Thyroid gland (tissue), 4 donors: ENCODE data around the gene HSBP1. TPM values are rescaled to one million over a fixed set of nuclear protein-coding genes. Genes with fewer than 3 reads are reported as not detected.

Source experiments
- DNase-seq, 2 donors: peaks; one replicate each; pipeline ENCODE4 v3.0.0-alpha.2; 2019
- H3K27ac ChIP-seq, 3 donors: fragments of 200-600 bp; sonication (generic); 1 replicate in 2 of 3; 2 replicates in 1 of 3; pipeline ENCODE4 v1.5.1; 2016 to 2019; ENCODE audit warnings: mild to moderate bottlenecking in 1 of 3, moderate library complexity in 1 of 3
- H3K27me3 ChIP-seq: fragments of 200-600 bp; sonication (generic); one replicate; pipeline ENCODE4 v1.5.1; 2019
- H3K36me3 ChIP-seq, 2 donors: fragments of 200-600 bp; sonication (generic); one replicate each; pipeline ENCODE4 v1.5.1; 2016 to 2019
- H3K4me1 ChIP-seq, 2 donors: fragments of 200-600 bp; sonication (generic); one replicate each; pipeline ENCODE4 v1.5.1; 2017 to 2019
- H3K4me3 ChIP-seq, 3 donors: fragments of 200-600 bp; sonication (generic); replicated peaks in 1 of 3; 1 replicate in 2 of 3; 2 replicates in 1 of 3; pipeline ENCODE4 v1.5.1; 2016; ENCODE audit warnings: mild to moderate bottlenecking in 1 of 3
- H3K9me3 ChIP-seq: fragments of 200-600 bp; sonication (generic); one replicate; pipeline ENCODE4 v1.5.1; 2017
- POLR2A ChIP-seq, 2 donors: fragments of 450-650 bp; IDR thresholded peaks; one replicate each; pipeline ENCODE4 v1.6.1; 2017; ENCODE audit warnings: antibody characterized with exemption in 2 of 2, mild to moderate bottlenecking in 2 of 2, moderate library complexity in 1 of 2
- WGBS, 2 donors: methylation state at CpG; one replicate each; pipeline ENCODE4 v1.1.5; 2017; 5-methylcytosine and 5-hydroxymethylcytosine counted together
- intact Hi-C: fragments of 100-400 bp; cut with DNase I; formaldehyde crosslinking; loops from one replicate; pipeline ENCODE4 v1.15.1; 2023
- total RNA-seq, 4 donors: library from RNA; depleted of rRNA; stranded (reverse); fragments of >200 nt; gene quantifications; one replicate each; pipeline ENCODE4 v1.2.3, GENCODE V29; 2016
- TF ChIP-seq, protein P1 (sequence below), 6 experiments: fragments of 200-600 bp in 3 of 6; fragments of 450-650 bp in 3 of 6; sonication (generic) in 3 of 6; IDR thresholded peaks; one replicate each; pipeline ENCODE4 v1.5.1; 2016 to 2019; ENCODE audit warnings: antibody characterized with exemption in 6 of 6, mild to moderate bottlenecking in 2 of 6, inconsistent platforms in 1 of 6, moderate library complexity in 1 of 6

HSBP1 gene
- total RNA-seq, 4 donors from 2014 or later: 17.7 to 50.7 (median 23.9) TPM

DNA sequence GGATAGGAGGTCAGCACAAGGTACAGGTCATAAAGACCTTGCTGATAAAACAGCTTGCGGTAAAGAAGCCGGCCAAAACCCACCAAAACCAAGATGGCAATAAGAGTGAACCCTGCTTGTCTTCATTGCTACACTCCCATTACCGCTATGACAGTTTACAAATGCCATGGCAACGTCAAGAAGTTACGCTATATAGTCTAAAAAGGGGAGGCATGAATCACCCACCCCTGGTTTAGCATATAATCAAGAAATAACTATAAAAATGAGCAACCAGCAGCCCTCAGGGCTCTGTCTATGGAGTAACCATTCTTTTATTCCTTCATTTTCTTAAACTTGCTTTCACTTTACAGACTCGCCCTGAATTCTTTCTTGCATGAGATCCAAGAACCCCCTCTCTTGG, 1.0 kb upstream of the HSBP1 start:
- H3K36me3 ChIP-seq: no peaks in the 10 kb centered on the region
- no peak overlapping the region for H3K4me3 ChIP-seq
- WGBS, 2 donors: 92 to 95% methylated on average over 6 of the region's 6 CpGs
- DNase-seq: no peak
- H3K27ac ChIP-seq: peak overlapping the region in 1 of 3 donors; percentile 92
- intact Hi-C loops: loop anchor here (10.0 kb wide), 1 partner anchor 92 kb away; no protein-coding TSS in a partner anchor
- peaks cover 20 to 28% of the 10 kb centered on the region in 2 donors for H3K4me1 ChIP-seq
- H3K27me3 ChIP-seq: no peaks in the 10 kb centered on the region
- H3K9me3 ChIP-seq: no peaks in the 10 kb centered on the region
- TF ChIP-seq POLR2A (IDR thresholded peaks at IDR 0.05): no peak
- TF ChIP-seq, protein P1, sequence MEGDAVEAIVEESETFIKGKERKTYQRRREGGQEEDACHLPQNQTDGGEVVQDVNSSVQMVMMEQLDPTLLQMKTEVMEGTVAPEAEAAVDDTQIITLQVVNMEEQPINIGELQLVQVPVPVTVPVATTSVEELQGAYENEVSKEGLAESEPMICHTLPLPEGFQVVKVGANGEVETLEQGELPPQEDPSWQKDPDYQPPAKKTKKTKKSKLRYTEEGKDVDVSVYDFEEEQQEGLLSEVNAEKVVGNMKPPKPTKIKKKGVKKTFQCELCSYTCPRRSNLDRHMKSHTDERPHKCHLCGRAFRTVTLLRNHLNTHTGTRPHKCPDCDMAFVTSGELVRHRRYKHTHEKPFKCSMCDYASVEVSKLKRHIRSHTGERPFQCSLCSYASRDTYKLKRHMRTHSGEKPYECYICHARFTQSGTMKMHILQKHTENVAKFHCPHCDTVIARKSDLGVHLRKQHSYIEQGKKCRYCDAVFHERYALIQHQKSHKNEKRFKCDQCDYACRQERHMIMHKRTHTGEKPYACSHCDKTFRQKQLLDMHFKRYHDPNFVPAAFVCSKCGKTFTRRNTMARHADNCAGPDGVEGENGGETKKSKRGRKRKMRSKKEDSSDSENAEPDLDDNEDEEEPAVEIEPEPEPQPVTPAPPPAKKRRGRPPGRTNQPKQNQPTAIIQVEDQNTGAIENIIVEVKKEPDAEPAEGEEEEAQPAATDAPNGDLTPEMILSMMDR (IDR thresholded peaks at IDR 0.05): no peak

DNA sequence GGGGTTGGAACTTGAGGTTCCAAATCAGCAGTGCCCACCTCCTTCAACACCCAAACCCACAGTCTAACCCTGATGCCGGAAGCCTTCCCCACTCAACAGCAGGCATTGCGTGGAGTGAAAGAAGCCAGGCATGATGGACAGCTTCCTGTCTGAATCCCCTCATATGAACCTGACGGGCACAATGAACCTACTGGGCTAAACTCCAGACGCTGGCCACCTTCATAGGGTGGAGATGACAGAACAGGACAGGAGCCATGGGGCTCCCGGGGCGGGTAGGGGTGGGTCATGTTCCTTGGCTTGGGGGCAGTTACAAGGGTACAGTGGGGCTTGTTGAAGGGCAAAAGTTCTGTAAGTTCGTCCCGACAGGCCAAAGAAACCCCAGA, 460 bp upstream of the HSBP1 start:
- Histone ChIP-seq H3K4me3 (no peak overlapping the region), H3K36me3 (no peaks in the 10 kb centered on the region), H3K9me3 (no peaks in the 10 kb centered on the region), H3K27me3 (no peaks in the 10 kb centered on the region), H3K27ac (peak overlapping the region in 2 of 3 donors; percentile 74 to 92), H3K4me1 (peaks cover 25 to 27% of the 10 kb centered on the region in 2 donors)
- WGBS, 2 donors: 82 to 91% methylated on average over 8 of the region's 8 CpGs
- intact Hi-C loops: loop anchor here (10.0 kb wide), 1 partner anchor 93 kb away; no protein-coding TSS in a partner anchor
- DNase-seq: no peak
- TF ChIP-seq POLR2A (IDR thresholded peaks at IDR 0.05): no peak
- TF ChIP-seq, protein P1 (IDR thresholded peaks at IDR 0.05): no peak

DNA sequence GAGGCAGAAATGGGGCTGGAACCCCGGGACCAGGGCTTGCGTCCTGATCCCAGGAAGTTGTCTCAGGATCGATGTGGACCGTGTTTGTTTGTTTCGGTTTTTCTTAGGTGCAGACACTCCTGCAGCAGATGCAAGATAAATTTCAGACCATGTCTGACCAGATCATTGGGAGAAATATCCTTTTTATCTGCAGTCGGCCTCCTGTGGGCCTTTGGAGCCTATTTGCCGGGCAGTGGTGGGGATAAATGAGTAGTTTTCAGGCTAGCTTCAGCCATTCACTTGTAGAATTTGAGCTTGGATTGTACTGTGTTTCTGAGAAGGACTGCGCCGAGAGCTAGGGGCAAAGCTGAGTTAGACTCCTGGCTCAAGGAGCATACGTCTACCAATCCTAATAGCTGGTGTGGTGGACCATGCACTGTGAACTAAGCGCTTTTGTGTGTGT, 816 bp downstream of the HSBP1 start:
- Histone ChIP-seq H3K4me3 (peak overlapping the region; percentile 58 to 91 (median 73)), H3K4me1 (peaks cover 30 to 31% of the 10 kb centered on the region in 2 donors), H3K9me3 (no peaks in the 10 kb centered on the region), H3K36me3 (no peaks in the 10 kb centered on the region), H3K27ac (peak overlapping the region in 2 of 3 donors; percentile 74 to 92), H3K27me3 (no peaks in the 10 kb centered on the region)
- TF ChIP-seq, protein P1 (IDR thresholded peaks at IDR 0.05): no peak
- TF ChIP-seq POLR2A (IDR thresholded peaks at IDR 0.05): no peak
- 10 to 12% methylated on average over 11 of the region's 11 CpGs for WGBS, 2 donors
- intact Hi-C loops: loop anchor here (10.0 kb wide), 1 partner anchor 94 kb away; no protein-coding TSS in a partner anchor
- DNase-seq: no peak

DNA sequence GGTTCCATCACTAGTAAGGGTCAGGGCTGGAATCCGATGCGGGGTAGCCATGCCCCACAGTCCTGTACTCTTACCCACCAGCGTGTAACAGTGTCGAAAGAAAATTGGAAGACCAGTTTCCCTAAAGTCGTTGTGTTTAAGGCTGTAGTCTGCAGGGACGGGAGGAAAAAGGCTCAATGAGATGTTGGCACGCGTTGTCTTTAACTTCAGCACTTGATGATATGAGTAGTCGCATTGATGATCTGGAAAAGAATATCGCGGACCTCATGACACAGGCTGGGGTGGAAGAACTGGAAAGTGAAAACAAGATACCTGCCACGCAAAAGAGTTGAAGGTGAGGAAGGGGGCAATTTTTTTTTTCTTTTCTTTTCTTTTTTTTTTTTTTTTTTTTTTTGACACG, 1.3 kb downstream of the HSBP1 start:
- TF ChIP-seq, protein P1 (IDR thresholded peaks at IDR 0.05): no peak
- TF ChIP-seq POLR2A (IDR thresholded peaks at IDR 0.05): no peak
- intact Hi-C loops: loop anchor here (10.0 kb wide), 1 partner anchor 94 kb away; no protein-coding TSS in a partner anchor
- 86 to 87% methylated on average over 13 of the region's 13 CpGs for whole genome bisulfite sequencing, 2 donors
- no peaks in the 10 kb centered on the region for H3K27me3 ChIP-seq
- DNase-seq: no peak
- peak overlapping the region in 1 of 3 donors; percentile 91 for H3K4me3 ChIP-seq
- peaks cover 32 to 35% of the 10 kb centered on the region in 2 donors for H3K4me1 ChIP-seq
- H3K27ac ChIP-seq: peak overlapping the region in 1 of 3 donors; percentile 92
- H3K9me3 ChIP-seq: no peaks in the 10 kb centered on the region
- H3K36me3 ChIP-seq: no peaks in the 10 kb centered on the region

DNA sequence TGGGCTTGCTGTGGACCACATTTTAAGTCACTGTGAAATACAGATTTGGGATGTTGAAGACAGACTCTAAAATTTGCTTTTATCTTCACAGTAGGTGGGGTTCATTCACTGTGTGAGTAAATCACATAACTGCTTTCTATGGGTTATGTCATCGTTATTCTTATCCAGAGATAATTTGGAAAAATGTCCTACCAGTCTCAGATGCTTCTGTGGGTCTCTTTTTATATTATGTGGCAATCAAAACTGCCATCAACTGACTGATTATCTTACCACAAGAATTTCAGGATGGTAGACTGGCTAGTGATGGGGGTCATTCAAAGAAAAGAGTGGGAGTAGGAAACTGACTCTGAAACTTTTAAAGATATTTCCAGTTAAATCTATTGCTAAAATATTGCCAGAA, 3.1 kb downstream of the HSBP1 start:
- Histone ChIP-seq H3K9me3 (no peaks in the 10 kb centered on the region), H3K27ac (peak overlapping the region in 1 of 3 donors; percentile 24), H3K27me3 (no peaks in the 10 kb centered on the region), H3K4me3 (no peak overlapping the region), H3K4me1 (peaks cover 36 to 47% of the 10 kb centered on the region in 2 donors), H3K36me3 (no peaks in the 10 kb centered on the region)
- DNase-seq: no peak
- TF ChIP-seq, protein P1 (IDR thresholded peaks at IDR 0.05): no peak
- no peak for TF ChIP-seq POLR2A (IDR thresholded peaks at IDR 0.05)
- intact Hi-C loops: no loop called here
- WGBS, 2 donors: 91 to 95% methylated on average over 1 of the region's 1 CpG
